Keratinocyte (primary cell): ENCODE results near the gene KANK2. TPM values are rescaled to one million over a fixed set of nuclear protein-coding genes. Genes with fewer than 3 reads are reported as not detected.

Source experiments
- DNase-seq: peaks from one replicate; pipeline ENCODE4 v3.0.0-alpha.2; 2011; ENCODE audit warnings: low read depth, missing footprints, low spot score
- FAIRE-seq: peaks from 2 replicates; lab custom pipeline; 2011; peaks lifted over from hg19 to GRCh38; lab: Jason Lieb, UNC
- H2AFZ ChIP-seq: 2 replicates; pipeline ENCODE4 v1.6.0; 2012; ENCODE audit warnings: low read length, control low read depth, inconsistent platforms; ENCODE audit not compliant: control insufficient read depth
- H3K27ac ChIP-seq: 2 replicates; pipeline ENCODE4 v1.5.1; 2011; ENCODE audit warnings: low read length; ENCODE audit not compliant: control insufficient read depth, insufficient read depth
- H3K27me3 ChIP-seq: 3 replicates; pipeline ENCODE4 v1.6.0; 2011; ENCODE audit warnings: low read length; ENCODE audit not compliant: control insufficient read depth, insufficient read depth; ENCODE audit errors: extremely low read depth
- H3K36me3 ChIP-seq, 2 experiments: 2 replicates in 1 of 2; 3 replicates in 1 of 2; pipeline ENCODE4 v1.5.1; 2011; ENCODE audit warnings: low read length in 2 of 2, mild to moderate bottlenecking in 1 of 2; ENCODE audit not compliant: control insufficient read depth in 2 of 2, insufficient read depth in 2 of 2; ENCODE audit errors: extremely low read depth in 1 of 2
- H3K4me1 ChIP-seq: 3 replicates; pipeline ENCODE4 v1.5.1; 2011; ENCODE audit warnings: low read length; ENCODE audit not compliant: control insufficient read depth, insufficient read depth; ENCODE audit errors: extremely low read depth
- H3K4me2 ChIP-seq: 3 replicates; pipeline ENCODE4 v1.6.0; 2011; ENCODE audit warnings: low read depth, low read length; ENCODE audit not compliant: control insufficient read depth, insufficient read depth; ENCODE audit errors: extremely low read depth
- H3K4me3 ChIP-seq, 3 experiments: fragments of 200-600 bp in 1 of 3; sonication (generic) in 1 of 3; 2 replicates in 2 of 3; 3 replicates in 1 of 3; pipeline ENCODE4 v1.5.1; 2011 to 2016; ENCODE audit warnings: low read length in 3 of 3, mild to moderate bottlenecking in 3 of 3, control low read depth in 2 of 3, inconsistent platforms in 1 of 3, low read depth in 1 of 3, mixed read lengths in 1 of 3, mixed run types in 1 of 3, moderate library complexity in 1 of 3; ENCODE audit not compliant: control insufficient read depth in 2 of 3, insufficient read depth in 2 of 3; ENCODE audit errors: extremely low read depth in 1 of 3
- H3K79me2 ChIP-seq: 2 replicates; pipeline ENCODE4 v1.6.0; 2012; ENCODE audit warnings: low read length; ENCODE audit not compliant: control insufficient read depth, insufficient read depth
- H3K9ac ChIP-seq: 3 replicates; pipeline ENCODE4 v1.6.0; 2011; ENCODE audit warnings: low read length; ENCODE audit not compliant: control insufficient read depth, insufficient read depth; ENCODE audit errors: extremely low read depth
- H3K9me1 ChIP-seq: 3 replicates; pipeline ENCODE4 v1.6.0; 2011; ENCODE audit warnings: low read length; ENCODE audit not compliant: control insufficient read depth, insufficient read depth; ENCODE audit errors: extremely low read depth
- H3K9me3 ChIP-seq: 2 replicates; pipeline ENCODE4 v1.5.1; 2012; ENCODE audit warnings: low read depth, low read length; ENCODE audit not compliant: control insufficient read depth
- H4K20me1 ChIP-seq: 3 replicates; pipeline ENCODE4 v1.6.0; 2011; ENCODE audit warnings: low read length; ENCODE audit not compliant: control insufficient read depth, insufficient read depth; ENCODE audit errors: extremely low read depth
- EZH2 ChIP-seq: IDR thresholded peaks from one replicate; pipeline ENCODE4 v1.6.1; 2012; ENCODE audit warnings: inconsistent platforms, mild to moderate bottlenecking, low read length, moderate library complexity
- dilution Hi-C: fragments of 300-500 bp; cut with MboI; formaldehyde crosslinking; loops from one replicate; pipeline ENCODE4 v1.7.0; 2020; ENCODE audit warnings: low sequenced_read_pairs; ENCODE audit not compliant: extremely low pct_ligation_motif_present
- polyA plus RNA-seq, 5 experiments: library from polyadenylated mRNA; depleted of rRNA in 3 of 5; stranded (reverse) in 3 of 5; stranded (forward) in 1 of 5; unstranded in 1 of 5; fragments of >200 nt; gene quantifications; 1 replicate in 1 of 5; 2 replicates in 3 of 5; 3 replicates in 1 of 5; pipeline versions ENCODE4 v1.2.1 to v1.2.3, GENCODE V29; 2011 to 2012; ENCODE audit warnings: missing spikeins in 2 of 5, low read depth in 1 of 5, low replicate concordance in 1 of 5
- TF ChIP-seq, protein P1 (sequence below), 3 experiments: IDR thresholded peaks in 1 of 3; conservative IDR thresholded peaks in 1 of 3; optimal IDR thresholded peaks in 1 of 3; 2 replicates in 2 of 3; 3 replicates in 1 of 3; pipeline versions ENCODE3 to v1.5.1; 2011; ENCODE audit warnings: low read length in 3 of 3, mild to moderate bottlenecking in 3 of 3, moderate library complexity in 2 of 3, control low read depth in 1 of 3, inconsistent platforms in 1 of 3; ENCODE audit not compliant: insufficient read depth in 2 of 3; ENCODE audit errors: extremely low read depth in 1 of 3

Gene KANK2
- polyA plus RNA-seq, 1 donor (not counting 4 experiments of a cell fraction or from before 2014, with no cell fraction given), result 2.8 TPM

- FAIRE-seq, result no peak
- H2AFZ ChIP-seq, result no peak overlapping the region
- H3K9me1 ChIP-seq, result no peaks in the 10 kb centered on the region
- H3K4me1 ChIP-seq, result no peaks in the 10 kb centered on the region
- no peak overlapping the region for H3K27ac ChIP-seq
- TF ChIP-seq, protein P1, sequence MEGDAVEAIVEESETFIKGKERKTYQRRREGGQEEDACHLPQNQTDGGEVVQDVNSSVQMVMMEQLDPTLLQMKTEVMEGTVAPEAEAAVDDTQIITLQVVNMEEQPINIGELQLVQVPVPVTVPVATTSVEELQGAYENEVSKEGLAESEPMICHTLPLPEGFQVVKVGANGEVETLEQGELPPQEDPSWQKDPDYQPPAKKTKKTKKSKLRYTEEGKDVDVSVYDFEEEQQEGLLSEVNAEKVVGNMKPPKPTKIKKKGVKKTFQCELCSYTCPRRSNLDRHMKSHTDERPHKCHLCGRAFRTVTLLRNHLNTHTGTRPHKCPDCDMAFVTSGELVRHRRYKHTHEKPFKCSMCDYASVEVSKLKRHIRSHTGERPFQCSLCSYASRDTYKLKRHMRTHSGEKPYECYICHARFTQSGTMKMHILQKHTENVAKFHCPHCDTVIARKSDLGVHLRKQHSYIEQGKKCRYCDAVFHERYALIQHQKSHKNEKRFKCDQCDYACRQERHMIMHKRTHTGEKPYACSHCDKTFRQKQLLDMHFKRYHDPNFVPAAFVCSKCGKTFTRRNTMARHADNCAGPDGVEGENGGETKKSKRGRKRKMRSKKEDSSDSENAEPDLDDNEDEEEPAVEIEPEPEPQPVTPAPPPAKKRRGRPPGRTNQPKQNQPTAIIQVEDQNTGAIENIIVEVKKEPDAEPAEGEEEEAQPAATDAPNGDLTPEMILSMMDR (optimal IDR thresholded peaks at IDR 0.05 in 1 of 3, IDR thresholded peaks at IDR 0.05 in 1 of 3, conservative IDR thresholded peaks at IDR 0.05 in 1 of 3; ENCODE audit: extremely low read depth in 1 of 3, insufficient read depth in 2 of 3, low read length in 3 of 3), result no peak
- TF ChIP-seq EZH2, result no peak
- H3K9me3 ChIP-seq, result no peaks in the 10 kb centered on the region
- dilution Hi-C loops, result no loop called here
- H3K79me2 ChIP-seq, result no peaks in the 10 kb centered on the region
- H3K27me3 ChIP-seq, result no peaks in the 10 kb centered on the region
- H4K20me1 ChIP-seq, result no peaks in the 10 kb centered on the region
- H3K36me3 ChIP-seq, result peaks cover 3 to 13% of the 10 kb centered on the region in 2 experiments
- no peak overlapping the region for H3K4me2 ChIP-seq
- H3K4me3 ChIP-seq, result no peak overlapping the region
- no peak for DNase-seq
- H3K9ac ChIP-seq, result no peak overlapping the region
Observed at GRCh38 chr19:11204943-11205349, 7.6 kb upstream of the KANK2 start.

DNA sequence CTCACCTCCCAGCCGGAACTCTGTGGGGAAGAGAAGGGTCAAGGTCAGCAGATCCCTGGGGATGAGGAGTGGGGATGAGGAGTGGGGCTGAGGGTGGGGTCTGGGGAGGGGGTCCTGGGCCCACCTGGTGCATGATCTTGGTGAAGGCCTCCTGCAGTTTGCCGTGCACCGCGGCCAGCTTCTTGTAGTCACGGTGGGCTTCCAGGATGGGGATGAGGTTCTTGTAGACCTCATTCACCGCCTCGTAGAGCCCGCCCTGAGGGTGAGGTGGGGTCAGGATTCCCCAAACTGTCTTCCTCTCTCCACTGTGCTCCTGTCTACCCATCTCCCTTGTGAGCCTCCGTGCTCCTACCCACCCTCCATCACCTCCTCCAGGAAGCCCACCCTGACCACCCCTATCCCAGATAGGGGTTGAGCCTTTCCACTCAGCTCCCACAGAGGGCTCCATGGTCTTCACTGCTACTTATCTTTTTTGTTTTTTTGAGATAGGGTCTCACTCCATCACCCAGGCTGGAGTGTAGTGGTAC, 6.8 kb upstream of the KANK2 start:
- no peak for FAIRE-seq
- no peak overlapping the region for H3K4me2 ChIP-seq
- dilution Hi-C loops, result no loop called here

More for the DNA sequence above, 6.8 kb upstream of the KANK2 start:
- Histone ChIP-seq H3K27me3 (no peaks in the 10 kb centered on the region), H3K9me3 (no peaks in the 10 kb centered on the region), H3K36me3 (peaks cover 3 to 13% of the 10 kb centered on the region in 2 experiments), H4K20me1 (no peaks in the 10 kb centered on the region), H3K79me2 (no peaks in the 10 kb centered on the region), H3K9me1 (no peaks in the 10 kb centered on the region), H3K27ac (no peak overlapping the region), H3K9ac (no peak overlapping the region), H2AFZ (no peak overlapping the region), H3K4me1 (no peaks in the 10 kb centered on the region), H3K4me3 (no peak overlapping the region)
- no peak for DNase-seq
- TF ChIP-seq EZH2, result no peak
